K562 (cell line): ENCODE measurements around the gene DMXL1. TPM values are rescaled to one million over a fixed set of nuclear protein-coding genes. Genes with fewer than 3 reads are reported as not detected.
A peak's percentile ranks its signal among the peaks of the same experiment; 100 is the strongest.

Source experiments
- ATAC-seq: fragments of 200-7000 bp; cut with Tn5 transposase; 3 replicates; pipeline ENCODE4 v1.9.1; 2020; ENCODE audit warnings: moderate library complexity
- BruUV-seq: library from RNA; stranded (reverse); fragments of 400-500 nt; replicated peaks from 2 replicates; lab custom pipeline; 2021; lab: Mats Ljungman, UMichigan
- CTCF ChIA-PET: fragments of 300-600 bp; formaldehyde crosslinking; extraction: SDS; loops from one replicate; lab custom pipeline; 2021; ENCODE audit warnings: low intra/inter-chr PET ratio; lab: Yijun Ruan, JAX
- POLR2A ChIA-PET: fragments of 300-600, 350-650 bp; sonication (Branson Sonifier 250); formaldehyde crosslinking; extraction: SDS; loops from one replicate; lab custom pipeline; 2021; ENCODE audit warnings: antibody characterized with exemption, inconsistent platforms; lab: Yijun Ruan, JAX
- DNase-seq, 4 experiments: peaks; one replicate each; pipeline versions ENCODE4 v3.0.0 to v3.0.0-alpha.2; 2011 to 2018; ENCODE audit warnings: low spot score in 3 of 4, mixed read lengths in 3 of 4; ENCODE audit errors: extremely low read depth in 1 of 4
- FAIRE-seq: peaks from 2 replicates; lab custom pipeline; 2011; peaks lifted over from hg19 to GRCh38; lab: Jason Lieb, UNC
- H2AFZ ChIP-seq: 2 replicates; pipeline ENCODE4 v1.6.0; 2011; ENCODE audit warnings: low read depth, low read length, control low read depth, inconsistent platforms
- H3K27ac ChIP-seq: fragments of 200-600 bp; 3 replicates; pipeline ENCODE4 v1.8.0; 2011; ENCODE audit warnings: low read depth, mild to moderate bottlenecking, control low read depth, inconsistent platforms, low read length, moderate library complexity, mixed read lengths; ENCODE audit errors: extremely low read depth
- H3K27me3 ChIP-seq, 2 experiments: fragments of 300-600 bp in 1 of 2; 2 replicates in 1 of 2; 3 replicates in 1 of 2; pipeline versions ENCODE4 v1.6.0 to v1.8.0; 2011; ENCODE audit warnings: inconsistent platforms in 2 of 2, low read length in 2 of 2, mild to moderate bottlenecking in 1 of 2, mixed read lengths in 1 of 2, moderate library complexity in 1 of 2; ENCODE audit not compliant: control insufficient read depth in 2 of 2, insufficient read depth in 2 of 2
- H3K36me3 ChIP-seq: fragments of 300-600 bp; 3 replicates; pipeline ENCODE4 v1.8.0; 2011; ENCODE audit warnings: mild to moderate bottlenecking, low read length, inconsistent platforms; ENCODE audit not compliant: control insufficient read depth, insufficient read depth
- H3K4me1 ChIP-seq, 2 experiments: fragments of 200-600 bp in 1 of 2; replicated peaks in 1 of 2; 2 replicates in 1 of 2; 3 replicates in 1 of 2; pipeline versions ENCODE4 v1.5.1 to v1.8.0; 2011; ENCODE audit warnings: inconsistent platforms in 2 of 2, low read length in 2 of 2, mild to moderate bottlenecking in 1 of 2, mixed read lengths in 1 of 2, moderate library complexity in 1 of 2; ENCODE audit not compliant: control insufficient read depth in 2 of 2, insufficient read depth in 2 of 2
- H3K4me2 ChIP-seq: 2 replicates; pipeline ENCODE4 v1.6.1; 2011; ENCODE audit warnings: low read length, control low read depth, inconsistent platforms, mixed read lengths; ENCODE audit not compliant: insufficient read depth
- H3K4me3 ChIP-seq: fragments of 200-600 bp; sonication (generic), shearing (Covaris generic); 2 replicates; pipeline ENCODE4 v1.5.1; 2016; ENCODE audit warnings: control low read depth, inconsistent platforms
- H3K79me2 ChIP-seq: fragments of 200-600 bp; 3 replicates; pipeline ENCODE4 v1.8.0; 2011; ENCODE audit warnings: low read length, inconsistent platforms; ENCODE audit not compliant: control insufficient read depth, insufficient read depth
- H3K9ac ChIP-seq, 2 experiments: 2 replicates each; pipeline versions ENCODE4 v1.6.0 to v1.6.1; 2011; ENCODE audit warnings: low read depth in 2 of 2, low read length in 2 of 2, control low read depth in 1 of 2, inconsistent platforms in 1 of 2, mild to moderate bottlenecking in 1 of 2, mixed read lengths in 1 of 2; ENCODE audit not compliant: insufficient read depth in 1 of 2
- H3K9me1 ChIP-seq: one replicate; pipeline ENCODE4 v1.6.0; 2011; ENCODE audit warnings: inconsistent platforms, mild to moderate bottlenecking, low read length, moderate library complexity; ENCODE audit not compliant: control insufficient read depth, insufficient read depth
- H3K9me3 ChIP-seq: replicated peaks from 2 replicates; pipeline ENCODE4 v1.5.1; 2011; ENCODE audit warnings: low read depth, low read length, inconsistent platforms; ENCODE audit not compliant: control insufficient read depth, insufficient read depth
- H4K20me1 ChIP-seq: replicated peaks from 2 replicates; pipeline ENCODE4 v1.6.1; 2011; ENCODE audit warnings: low read length, inconsistent platforms, mixed read lengths; ENCODE audit not compliant: control insufficient read depth, insufficient read depth
- ARID2 ChIP-seq: fragments of 450-650 bp; IDR thresholded peaks from 2 replicates; pipeline ENCODE4 v1.6.1; 2017; ENCODE audit warnings: antibody characterized with exemption, mild to moderate bottlenecking
- DPF2 ChIP-seq: fragments of 450-650 bp; IDR thresholded peaks from 2 replicates; pipeline ENCODE4 v1.6.1; 2016
- FOS ChIP-seq: IDR thresholded peaks from 3 replicates; pipeline ENCODE4 v1.6.1; 2011; ENCODE audit not compliant: insufficient read length; ENCODE audit errors: extremely low read depth
- GTF2A2 ChIP-seq: IDR thresholded peaks from 2 replicates; pipeline ENCODE4 v1.6.1; 2016; ENCODE audit warnings: mild to moderate bottlenecking, missing genetic modification characterization, missing compliant biosample characterization
- IRF1 ChIP-seq: sonication (generic); formaldehyde crosslinking; IDR thresholded peaks from 2 replicates; pipeline ENCODE4 v1.8.0; 2022; ENCODE audit warnings: missing genetic modification reagents, mild to moderate bottlenecking, borderline replicate concordance
- JUN ChIP-seq, 2 experiments: sonication (generic) in 1 of 2; formaldehyde crosslinking in 1 of 2; IDR thresholded peaks; 2 replicates each; pipeline versions ENCODE4 v1.6.1 to v1.8.0; 2012 to 2022; ENCODE audit warnings: borderline replicate concordance in 2 of 2, mild to moderate bottlenecking in 2 of 2, improper control_type of control experiment in 1 of 2, low read depth in 1 of 2, low read length in 1 of 2, missing genetic modification reagents in 1 of 2
- LEF1 ChIP-seq: fragments of 450-650 bp; IDR thresholded peaks from 2 replicates; pipeline ENCODE4 v1.6.1; 2016; ENCODE audit warnings: mild to moderate bottlenecking
- NBN ChIP-seq: fragments of 450-650 bp; IDR thresholded peaks from 2 replicates; pipeline ENCODE4 v1.6.1; 2016; ENCODE audit warnings: low read depth, mild to moderate bottlenecking
- RFX5 ChIP-seq: IDR thresholded peaks from 2 replicates; pipeline ENCODE4 v1.6.1; 2011; ENCODE audit warnings: low read depth, mild to moderate bottlenecking, improper control_type of control experiment, low read length
- SMARCB1 ChIP-seq: IDR thresholded peaks from 2 replicates; pipeline ENCODE4 v1.6.1; 2011; ENCODE audit warnings: improper control_type of control experiment, low read depth; ENCODE audit not compliant: insufficient read length
- SMARCC2 ChIP-seq: fragments of 450-650 bp; IDR thresholded peaks from 2 replicates; pipeline ENCODE4 v1.6.1; 2017; ENCODE audit warnings: antibody characterized with exemption, moderate library complexity, mild to moderate bottlenecking, low read depth
- SMARCE1 ChIP-seq: fragments of 450-650 bp; IDR thresholded peaks from 2 replicates; pipeline ENCODE4 v1.7.1; 2016; ENCODE audit warnings: mild to moderate bottlenecking
- TBP ChIP-seq: optimal IDR thresholded peaks from 2 replicates; pipeline ENCODE3; 2011; ENCODE audit warnings: low read depth, low read length, improper control_type of control experiment
- ZNF165 ChIP-seq: fragments of 250-450 bp; sonication (Bioruptor Pico); IDR thresholded peaks from 2 replicates; pipeline ENCODE4 v1.4.0; 2020; ENCODE audit warnings: borderline replicate concordance
- ZNF41 ChIP-seq: fragments of 250-450 bp; sonication (Bioruptor Pico); conservative IDR thresholded peaks from 2 replicates; pipeline ENCODE4 v1.4.0; 2020; ENCODE audit warnings: mild to moderate bottlenecking
- ZNF717 ChIP-seq: fragments of 250-450 bp; sonication (Bioruptor Pico); IDR thresholded peaks from 2 replicates; pipeline ENCODE4 v1.5.0; 2021
- WGBS: fragments of 100-300 bp; shearing (Covaris generic); methylation state at CpG from one replicate; pipeline ENCODE4 v1.1.6; 2016; ENCODE audit warnings: low coverage, mixed read lengths; ENCODE audit not compliant: insufficient coverage; ENCODE audit errors: missing lambda C conversion rate; 5-methylcytosine and 5-hydroxymethylcytosine counted together
- in situ Hi-C: fragments of 300-500 bp; cut with MboI; formaldehyde crosslinking; loops from 4 replicates; pipeline ENCODE4 v1.15.0; 2018; ENCODE audit warnings: inconsistent platforms, mixed read lengths
- intact Hi-C: fragments of 100-400 bp; cut with micrococcal nuclease; formaldehyde crosslinking; loops from 2 replicates; pipeline ENCODE4 v1.14.2; 2022
- polyA plus RNA-seq, 8 experiments: library from polyadenylated mRNA; depleted of rRNA in 4 of 8; stranded (reverse) in 5 of 8; unstranded in 3 of 8; fragments of >200 nt; fragmentation: Nextera tagmentation in 2 of 8; fragmentation: Illumina TruSeq in 1 of 8; extraction: Ambion mirVana in 2 of 8; extraction: Trizol in 1 of 8; gene quantifications; 2 replicates each; pipeline versions ENCODE4 v1.2.1 to v1.2.3, GENCODE V29; 2011 to 2014; ENCODE audit warnings: inconsistent platforms in 1 of 8, missing spikeins in 1 of 8
- total RNA-seq, 7 experiments: library from RNA; depleted of rRNA in 6 of 7; stranded (reverse); fragments of >200 nt in 6 of 7; fragmentation: Illumina TruSeq in 2 of 7; extraction: Trizol in 2 of 7; gene quantifications; 2 replicates each; pipeline versions ENCODE4 v1.2.1 to v1.2.3, GENCODE V29; 2011 to 2021; ENCODE audit warnings: low replicate concordance in 1 of 7

The DMXL1 gene
- total and polyA plus RNA-seq, 9 of the 15 experiments (the other 6 are each of a cell fraction or from before 2014, with no cell fraction given): 8.3 to 40.3 (median 30.6) TPM

GRCh38 chr5:119033135-119033534 lies 37.8 kb upstream of the DMXL1 start:
- Histone ChIP-seq H3K27ac (no peak overlapping the region), H3K27me3 (no peaks in the 10 kb centered on the region), H3K9me3 (no peaks in the 10 kb centered on the region), H3K9ac (no peak overlapping the region), H3K4me1 (no peaks in the 10 kb centered on the region; a peak in 1 of 5 replicates), H3K9me1 (no peaks in the 10 kb centered on the region), H4K20me1 (no peaks in the 10 kb centered on the region), H3K36me3 (no peaks in the 10 kb centered on the region), H3K79me2 (no peaks in the 10 kb centered on the region), H3K4me2 (no peak overlapping the region), H2AFZ (0 out of 2 replicates have a peak overlapping the region, but pooled peaks have one; percentile 64), H3K4me3 (no peak overlapping the region)
- POLR2A ChIA-PET: no interaction called here
- FAIRE-seq (no peak), DNase-seq (no peak), ATAC-seq (no peak)
- intact Hi-C loops: no loop called here
- TF ChIP-seq IRF1 (CRISPR knock-in tag): no peak
- TF ChIP-seq NBN: no peak
- TF ChIP-seq RFX5: no peak
- in situ Hi-C loops: no loop called here
- 56% methylated on average over 3 of the region's 3 CpGs for WGBS
- BruUV-seq: no TSS peak
- CTCF ChIA-PET: no interaction called here

- intact Hi-C loops (no loop called here), in situ Hi-C loops (no loop called here)
- DNase-seq (peak in 3 of 4 experiments; percentile 10 to 31 (median 25)), ATAC-seq (peak; percentile 57), FAIRE-seq (peak; percentile 66)
- Histone ChIP-seq H4K20me1 (no peaks in the 10 kb centered on the region), H3K79me2 (no peaks in the 10 kb centered on the region), H3K4me1 (no peaks in the 10 kb centered on the region), H3K4me2 (no peak overlapping the region), H3K9me3 (no peaks in the 10 kb centered on the region), H3K4me3 (no peak overlapping the region), H2AFZ (no peak overlapping the region), H3K9ac (no peak overlapping the region), H3K9me1 (no peaks in the 10 kb centered on the region), H3K27me3 (no peaks in the 10 kb centered on the region), H3K27ac (no peak overlapping the region), H3K36me3 (no peaks in the 10 kb centered on the region)
- ChIA-PET CTCF (no interaction called here), POLR2A (no interaction called here)
- 52% methylated on average over 8 of the region's 8 CpGs for WGBS
- BruUV-seq: no TSS peak
- TF ChIP-seq JUN (IDR thresholded peaks at IDR 0.05; ENCODE audit: borderline replicate concordance, low read depth, low read length) (peak; percentile 89; the same call in 1 of the 2 replicates), JUN (CRISPR knock-in tag; IDR thresholded peaks at IDR 0.05; ENCODE audit: borderline replicate concordance) (no peak), ZNF165 (no peak), SMARCC2 (peak; percentile 62; the same call in 1 of the 2 replicates), FOS (peak; percentile 30), TBP (no peak), SMARCE1 (peak; percentile 58; the same call in 1 of the 2 replicates), LEF1 (no peak), GTF2A2 (tag) (no peak), ZNF717 (CRISPR knock-in tag) (no peak), SMARCB1 (no peak), ARID2 (no peak), DPF2 (0 out of 2 replicates have a peak, but pooled peaks have one; percentile 51), ZNF41 (no peak)
Observed at GRCh38 chr5:119036101-119036762, 34.7 kb upstream of the DMXL1 start.
